H1 (cell line): ENCODE results near the gene VWA3B. TPM values are rescaled to one million over a fixed set of nuclear protein-coding genes. Genes with fewer than 3 reads are reported as not detected.

Experiments
- polyA plus RNA-seq, 7 experiments: library from polyadenylated mRNA; depleted of rRNA in 3 of 7; stranded (reverse) in 5 of 7; unstranded in 2 of 7; fragments of >200 nt in 5 of 7; fragments of 200-250 nt in 2 of 7; gene quantifications; 1 replicate in 5 of 7; 2 replicates in 1 of 7; 4 replicates in 1 of 7; pipeline versions ENCODE4 v1.2.1 to v1.2.3, GENCODE V29; 2011 to 2013; ENCODE audit warnings: missing spikeins in 2 of 7, mixed read lengths in 2 of 7
- total RNA-seq: library from RNA; stranded (reverse); fragmentation: NEBNext Ultra II Directional; extraction: Animal tissue kit (Norgen Biotek cat#: 25700); gene quantifications from 2 replicates; pipeline ENCODE4 v1.2.1, GENCODE V29; 2021
- TF ChIP-seq, protein P1 (sequence below): IDR thresholded peaks from 2 replicates; pipeline ENCODE4 v1.6.1; 2012; ENCODE audit warnings: low read length, inconsistent platforms

VWA3B gene
- total and polyA plus RNA-seq, 2 of the 8 experiments (the other 6 are each of a cell fraction or from before 2014, with no cell fraction given), result not detected

DNA sequence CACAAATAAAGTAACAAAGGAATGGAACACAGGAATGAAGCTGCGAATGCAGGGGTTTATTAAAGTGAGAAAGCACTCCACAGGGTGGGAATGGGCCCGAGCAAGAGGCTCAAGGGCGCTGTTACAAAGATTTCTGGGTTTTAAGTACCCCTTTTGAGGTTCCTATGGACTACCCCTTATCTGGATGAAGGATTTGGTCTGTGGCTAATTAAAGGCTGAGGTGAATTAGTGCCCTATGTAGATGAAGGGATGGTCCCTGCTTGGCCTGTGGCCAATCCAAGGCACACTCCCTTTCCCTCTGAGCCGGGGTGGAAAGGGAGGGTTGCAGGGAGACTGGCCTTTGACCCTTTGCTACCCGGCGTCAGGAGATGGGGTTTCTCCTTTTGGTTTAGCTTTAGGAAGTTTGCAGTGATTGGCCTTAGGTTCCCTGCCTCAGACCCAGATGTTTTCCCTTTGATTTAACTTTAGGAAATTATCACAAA lies 211.8 kb downstream of the VWA3B start (continued):
- TF ChIP-seq, protein P1, sequence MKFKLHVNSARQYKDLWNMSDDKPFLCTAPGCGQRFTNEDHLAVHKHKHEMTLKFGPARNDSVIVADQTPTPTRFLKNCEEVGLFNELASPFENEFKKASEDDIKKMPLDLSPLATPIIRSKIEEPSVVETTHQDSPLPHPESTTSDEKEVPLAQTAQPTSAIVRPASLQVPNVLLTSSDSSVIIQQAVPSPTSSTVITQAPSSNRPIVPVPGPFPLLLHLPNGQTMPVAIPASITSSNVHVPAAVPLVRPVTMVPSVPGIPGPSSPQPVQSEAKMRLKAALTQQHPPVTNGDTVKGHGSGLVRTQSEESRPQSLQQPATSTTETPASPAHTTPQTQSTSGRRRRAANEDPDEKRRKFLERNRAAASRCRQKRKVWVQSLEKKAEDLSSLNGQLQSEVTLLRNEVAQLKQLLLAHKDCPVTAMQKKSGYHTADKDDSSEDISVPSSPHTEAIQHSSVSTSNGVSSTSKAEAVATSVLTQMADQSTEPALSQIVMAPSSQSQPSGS, result no peak
- TF ChIP-seq, all 59 proteins: peak for 0
